ENCODE measurements around the gene BMP4. TPM values are rescaled to one million over a fixed set of nuclear protein-coding genes. Genes with fewer than 3 reads are reported as not detected.

BMP4 gene
- total and polyA plus RNA-seq, 2 of the 13 experiments (the other 11 are each of a cell fraction or from before 2014, with no cell fraction given) = 56.4 to 169 TPM

DNA sequence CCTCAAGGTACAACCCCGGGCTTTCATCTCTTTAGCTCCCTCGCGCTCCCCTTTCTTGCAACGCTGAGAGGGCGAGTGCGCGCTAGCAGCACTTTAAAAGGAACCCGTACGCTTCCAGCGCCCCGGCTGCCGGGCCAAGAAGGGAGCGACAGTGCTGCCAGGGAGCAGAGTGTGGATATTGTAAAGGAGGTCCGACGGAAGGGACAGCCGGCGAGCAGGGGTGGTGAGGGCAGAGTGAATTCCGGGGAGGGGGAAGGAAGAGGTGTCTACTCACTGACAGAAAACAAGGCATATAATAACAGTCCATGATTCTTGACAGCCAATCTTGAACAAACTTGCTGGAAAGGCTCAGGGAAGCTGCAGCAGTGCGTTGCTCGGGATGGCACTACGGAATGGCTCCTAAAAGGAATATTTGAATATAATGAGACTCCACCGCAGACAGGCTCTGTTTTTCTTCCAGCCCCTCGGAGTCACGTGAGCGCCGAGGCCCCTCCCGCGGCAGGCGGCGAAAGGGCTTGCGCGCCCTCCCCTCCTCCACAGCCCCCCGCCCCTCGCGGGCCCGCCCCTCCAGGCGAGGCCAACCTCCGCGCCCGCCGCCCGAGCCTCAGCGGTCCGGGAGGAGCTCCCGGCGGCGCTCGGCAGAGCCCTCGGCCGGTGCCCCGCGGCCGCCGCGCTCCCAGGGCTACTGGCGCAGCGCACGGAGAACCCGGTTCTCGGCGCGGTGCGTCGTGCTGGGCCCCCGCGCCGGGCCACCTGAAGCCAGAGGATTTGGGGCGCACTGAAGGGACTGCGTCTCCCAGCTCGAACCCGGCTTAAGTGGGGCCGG is 3.4 kb downstream of the BMP4 start (continued):
- TF ChIP-seq, protein P1, sequence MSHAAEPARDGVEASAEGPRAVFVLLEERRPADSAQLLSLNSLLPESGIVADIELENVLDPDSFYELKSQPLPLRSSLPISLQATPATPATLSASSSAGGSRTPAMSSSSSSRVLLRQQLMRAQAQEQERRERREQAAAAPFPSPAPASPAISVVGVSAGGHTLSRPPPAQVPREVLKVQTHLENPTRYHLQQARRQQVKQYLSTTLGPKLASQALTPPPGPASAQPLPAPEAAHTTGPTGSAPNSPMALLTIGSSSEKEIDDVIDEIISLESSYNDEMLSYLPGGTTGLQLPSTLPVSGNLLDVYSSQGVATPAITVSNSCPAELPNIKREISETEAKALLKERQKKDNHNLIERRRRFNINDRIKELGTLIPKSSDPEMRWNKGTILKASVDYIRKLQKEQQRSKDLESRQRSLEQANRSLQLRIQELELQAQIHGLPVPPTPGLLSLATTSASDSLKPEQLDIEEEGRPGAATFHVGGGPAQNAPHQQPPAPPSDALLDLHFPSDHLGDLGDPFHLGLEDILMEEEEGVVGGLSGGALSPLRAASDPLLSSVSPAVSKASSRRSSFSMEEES (CRISPR knock-in tag; IDR thresholded peaks at IDR 0.05) = peak; percentile 66; the same call in 1 of the 2 replicates
- TF ChIP-seq ZNF563 (CRISPR knock-in tag; IDR thresholded peaks at IDR 0.05) (peak; percentile 74), TEAD3 (CRISPR knock-in tag; optimal IDR thresholded peaks at IDR 0.05; ENCODE audit: borderline replicate concordance) (peak; percentile 42), FOXA1 (IDR thresholded peaks at IDR 0.05) (no peak), FOXA1 (CRISPR knock-in tag; IDR thresholded peaks at IDR 0.05) (no peak), ZNF570 (CRISPR knock-in tag; IDR thresholded peaks at IDR 0.05; ENCODE audit: borderline replicate concordance) (no peak), ZNF557 (CRISPR knock-in tag; IDR thresholded peaks at IDR 0.05) (no peak), MXI1 (IDR thresholded peaks at IDR 0.05; ENCODE audit: borderline replicate concordance, low read depth, low read length) (0 out of 3 replicates have a peak, but pooled peaks have one; percentile 44), DNMT3B (CRISPR knock-in tag; conservative IDR thresholded peaks at IDR 0.05) (no peak), GATA4 (IDR thresholded peaks at IDR 0.05; ENCODE audit: borderline replicate concordance, low read depth) (peak; percentile 49; the same call in 1 of the 2 replicates), ZNF343 (CRISPR knock-in tag; IDR thresholded peaks at IDR 0.05) (no peak), HOXA3 (CRISPR knock-in tag; IDR thresholded peaks at IDR 0.05) (no peak), ZNF251 (CRISPR knock-in tag; IDR thresholded peaks at IDR 0.05) (no peak), CEBPB (IDR thresholded peaks at IDR 0.05; ENCODE audit: borderline replicate concordance, low read depth, low read length) (no peak)
- TF ChIP-seq, protein P2, sequence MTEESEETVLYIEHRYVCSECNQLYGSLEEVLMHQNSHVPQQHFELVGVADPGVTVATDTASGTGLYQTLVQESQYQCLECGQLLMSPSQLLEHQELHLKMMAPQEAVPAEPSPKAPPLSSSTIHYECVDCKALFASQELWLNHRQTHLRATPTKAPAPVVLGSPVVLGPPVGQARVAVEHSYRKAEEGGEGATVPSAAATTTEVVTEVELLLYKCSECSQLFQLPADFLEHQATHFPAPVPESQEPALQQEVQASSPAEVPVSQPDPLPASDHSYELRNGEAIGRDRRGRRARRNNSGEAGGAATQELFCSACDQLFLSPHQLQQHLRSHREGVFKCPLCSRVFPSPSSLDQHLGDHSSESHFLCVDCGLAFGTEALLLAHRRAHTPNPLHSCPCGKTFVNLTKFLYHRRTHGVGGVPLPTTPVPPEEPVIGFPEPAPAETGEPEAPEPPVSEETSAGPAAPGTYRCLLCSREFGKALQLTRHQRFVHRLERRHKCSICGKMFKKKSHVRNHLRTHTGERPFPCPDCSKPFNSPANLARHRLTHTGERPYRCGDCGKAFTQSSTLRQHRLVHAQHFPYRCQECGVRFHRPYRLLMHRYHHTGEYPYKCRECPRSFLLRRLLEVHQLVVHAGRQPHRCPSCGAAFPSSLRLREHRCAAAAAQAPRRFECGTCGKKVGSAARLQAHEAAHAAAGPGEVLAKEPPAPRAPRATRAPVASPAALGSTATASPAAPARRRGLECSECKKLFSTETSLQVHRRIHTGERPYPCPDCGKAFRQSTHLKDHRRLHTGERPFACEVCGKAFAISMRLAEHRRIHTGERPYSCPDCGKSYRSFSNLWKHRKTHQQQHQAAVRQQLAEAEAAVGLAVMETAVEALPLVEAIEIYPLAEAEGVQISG (CRISPR knock-in tag; IDR thresholded peaks at IDR 0.05) = peak; percentile 45; the same call in 1 of the 2 replicates
- TF ChIP-seq, protein P3, sequence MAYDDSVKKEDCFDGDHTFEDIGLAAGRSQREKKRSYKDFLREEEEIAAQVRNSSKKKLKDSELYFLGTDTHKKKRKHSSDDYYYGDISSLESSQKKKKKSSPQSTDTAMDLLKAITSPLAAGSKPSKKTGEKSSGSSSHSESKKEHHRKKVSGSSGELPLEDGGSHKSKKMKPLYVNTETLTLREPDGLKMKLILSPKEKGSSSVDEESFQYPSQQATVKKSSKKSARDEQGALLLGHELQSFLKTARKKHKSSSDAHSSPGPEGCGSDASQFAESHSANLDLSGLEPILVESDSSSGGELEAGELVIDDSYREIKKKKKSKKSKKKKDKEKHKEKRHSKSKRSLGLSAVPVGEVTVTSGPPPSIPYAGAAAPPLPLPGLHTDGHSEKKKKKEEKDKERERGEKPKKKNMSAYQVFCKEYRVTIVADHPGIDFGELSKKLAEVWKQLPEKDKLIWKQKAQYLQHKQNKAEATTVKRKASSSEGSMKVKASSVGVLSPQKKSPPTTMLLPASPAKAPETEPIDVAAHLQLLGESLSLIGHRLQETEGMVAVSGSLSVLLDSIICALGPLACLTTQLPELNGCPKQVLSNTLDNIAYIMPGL (CRISPR knock-in tag; IDR thresholded peaks at IDR 0.05; ENCODE audit: borderline replicate concordance in 1 of 2, low read depth in 1 of 2) = peak in 1 of 2 experiments; percentile 62; a peak in 1 of 4 replicates
- TF ChIP-seq, protein P4, sequence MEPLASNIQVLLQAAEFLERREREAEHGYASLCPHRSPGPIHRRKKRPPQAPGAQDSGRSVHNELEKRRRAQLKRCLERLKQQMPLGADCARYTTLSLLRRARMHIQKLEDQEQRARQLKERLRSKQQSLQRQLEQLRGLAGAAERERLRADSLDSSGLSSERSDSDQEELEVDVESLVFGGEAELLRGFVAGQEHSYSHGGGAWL (CRISPR knock-in tag; IDR thresholded peaks at IDR 0.05) = no peak
- TF ChIP-seq, protein P5, sequence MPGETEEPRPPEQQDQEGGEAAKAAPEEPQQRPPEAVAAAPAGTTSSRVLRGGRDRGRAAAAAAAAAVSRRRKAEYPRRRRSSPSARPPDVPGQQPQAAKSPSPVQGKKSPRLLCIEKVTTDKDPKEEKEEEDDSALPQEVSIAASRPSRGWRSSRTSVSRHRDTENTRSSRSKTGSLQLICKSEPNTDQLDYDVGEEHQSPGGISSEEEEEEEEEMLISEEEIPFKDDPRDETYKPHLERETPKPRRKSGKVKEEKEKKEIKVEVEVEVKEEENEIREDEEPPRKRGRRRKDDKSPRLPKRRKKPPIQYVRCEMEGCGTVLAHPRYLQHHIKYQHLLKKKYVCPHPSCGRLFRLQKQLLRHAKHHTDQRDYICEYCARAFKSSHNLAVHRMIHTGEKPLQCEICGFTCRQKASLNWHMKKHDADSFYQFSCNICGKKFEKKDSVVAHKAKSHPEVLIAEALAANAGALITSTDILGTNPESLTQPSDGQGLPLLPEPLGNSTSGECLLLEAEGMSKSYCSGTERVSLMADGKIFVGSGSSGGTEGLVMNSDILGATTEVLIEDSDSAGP (CRISPR knock-in tag; IDR thresholded peaks at IDR 0.05; ENCODE audit: borderline replicate concordance) = 0 out of 2 replicates have a peak, but pooled peaks have one; percentile 12
- TF ChIP-seq, protein P6, sequence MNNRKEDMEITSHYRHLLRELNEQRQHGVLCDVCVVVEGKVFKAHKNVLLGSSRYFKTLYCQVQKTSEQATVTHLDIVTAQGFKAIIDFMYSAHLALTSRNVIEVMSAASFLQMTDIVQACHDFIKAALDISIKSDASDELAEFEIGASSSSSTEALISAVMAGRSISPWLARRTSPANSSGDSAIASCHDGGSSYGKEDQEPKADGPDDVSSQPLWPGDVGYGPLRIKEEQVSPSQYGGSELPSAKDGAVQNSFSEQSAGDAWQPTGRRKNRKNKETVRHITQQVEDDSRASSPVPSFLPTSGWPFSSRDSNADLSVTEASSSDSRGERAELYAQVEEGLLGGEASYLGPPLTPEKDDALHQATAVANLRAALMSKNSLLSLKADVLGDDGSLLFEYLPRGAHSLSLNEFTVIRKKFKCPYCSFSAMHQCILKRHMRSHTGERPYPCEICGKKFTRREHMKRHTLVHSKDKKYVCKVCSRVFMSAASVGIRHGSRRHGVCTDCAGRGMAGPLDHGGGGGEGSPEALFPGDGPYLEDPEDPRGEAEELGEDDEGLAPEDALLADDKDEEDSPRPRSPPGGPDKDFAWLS (CRISPR knock-in tag; IDR thresholded peaks at IDR 0.05; ENCODE audit: borderline replicate concordance) = no peak

Data from HepG2 (cell line).